Astrocyte (in vitro differentiated cells and primary cell): ENCODE measurements around the gene NAV3. TPM values are rescaled to one million over a fixed set of nuclear protein-coding genes. Genes with fewer than 3 reads are reported as not detected.

Source experiments
- DNase-seq: peaks from one replicate; pipeline ENCODE4 v3.0.0-alpha.2; 2010; ENCODE audit warnings: low read depth
- FAIRE-seq: peaks from 2 replicates; lab custom pipeline; 2011; peaks lifted over from hg19 to GRCh38; lab: Jason Lieb, UNC
- H2AFZ ChIP-seq: 2 replicates; pipeline ENCODE4 v1.6.0; 2012; ENCODE audit warnings: low read depth, low read length, inconsistent platforms
- H3K27ac ChIP-seq: 2 replicates; pipeline ENCODE4 v1.5.1; 2011; ENCODE audit warnings: low read depth, low read length, inconsistent platforms
- H3K27me3 ChIP-seq: 2 replicates; pipeline ENCODE4 v1.6.0; 2011; ENCODE audit warnings: low read length, inconsistent platforms; ENCODE audit not compliant: insufficient read depth
- H3K36me3 ChIP-seq: 2 replicates; pipeline ENCODE4 v1.5.1; 2011; ENCODE audit warnings: low read length, inconsistent platforms; ENCODE audit not compliant: insufficient read depth
- H3K4me1 ChIP-seq: 2 replicates; pipeline ENCODE4 v1.5.1; 2011; ENCODE audit warnings: low read length, inconsistent platforms; ENCODE audit not compliant: insufficient read depth
- H3K4me2 ChIP-seq: 2 replicates; pipeline ENCODE4 v1.6.0; 2012; ENCODE audit warnings: low read length, inconsistent platforms
- H3K4me3 ChIP-seq: 2 replicates; pipeline ENCODE4 v1.5.1; 2011; ENCODE audit warnings: low read depth, mild to moderate bottlenecking, low read length, inconsistent platforms; ENCODE audit not compliant: insufficient read depth
- H3K79me2 ChIP-seq: 2 replicates; pipeline ENCODE4 v1.6.0; 2012; ENCODE audit warnings: mild to moderate bottlenecking, low read length, inconsistent platforms; ENCODE audit not compliant: insufficient read depth
- H3K9ac ChIP-seq: 2 replicates; pipeline ENCODE4 v1.6.0; 2012; ENCODE audit warnings: mild to moderate bottlenecking, low read length, inconsistent platforms
- H3K9me3 ChIP-seq: 2 replicates; pipeline ENCODE4 v1.5.1; 2012; ENCODE audit warnings: low read depth, mild to moderate bottlenecking, low read length, inconsistent platforms; ENCODE audit not compliant: insufficient read depth
- H4K20me1 ChIP-seq: 2 replicates; pipeline ENCODE4 v1.6.0; 2012; ENCODE audit warnings: low read length, inconsistent platforms; ENCODE audit not compliant: insufficient read depth
- H3K27ac Mint-ChIP-seq: one replicate; pipeline ENCODE4 v1.8.0; 2021; ENCODE audit warnings: mild to moderate bottlenecking, mixed read lengths; ENCODE audit not compliant: unreplicated experiment
- H3K27me3 Mint-ChIP-seq: one replicate; pipeline ENCODE4 v1.8.0; 2021; ENCODE audit warnings: low read depth, mixed read lengths; ENCODE audit not compliant: unreplicated experiment
- H3K36me3 Mint-ChIP-seq: one replicate; pipeline ENCODE4 v1.8.0; 2021; ENCODE audit warnings: low read depth, mixed read lengths; ENCODE audit not compliant: unreplicated experiment
- H3K4me1 Mint-ChIP-seq: one replicate; pipeline ENCODE4 v1.8.0; 2021; ENCODE audit warnings: low read depth, mixed read lengths; ENCODE audit not compliant: unreplicated experiment
- H3K4me3 Mint-ChIP-seq: one replicate; pipeline ENCODE4 v1.8.0; 2021; ENCODE audit warnings: mild to moderate bottlenecking, moderate library complexity, mixed read lengths; ENCODE audit not compliant: unreplicated experiment
- H3K9me3 Mint-ChIP-seq: one replicate; pipeline ENCODE4 v1.8.0; 2021; ENCODE audit warnings: mild to moderate bottlenecking, mixed read lengths; ENCODE audit not compliant: unreplicated experiment
- EZH2 ChIP-seq: IDR thresholded peaks from 2 replicates; pipeline ENCODE4 v1.6.1; 2012; ENCODE audit warnings: mild to moderate bottlenecking, low read length, inconsistent platforms; ENCODE audit not compliant: insufficient read depth
- total RNA-seq: library from RNA; stranded (reverse); gene quantifications from 2 replicates; pipeline ENCODE4 v1.2.1, GENCODE V29; 2021
- TF ChIP-seq, protein P1 (sequence below): IDR thresholded peaks from 2 replicates; pipeline ENCODE4 v1.5.1; 2011; ENCODE audit warnings: low read depth, mild to moderate bottlenecking, inconsistent platforms, low read length, moderate library complexity; ENCODE audit not compliant: insufficient read depth

The NAV3 gene
- total RNA-seq, 1 donor from 2014 or later = 24.1 TPM

- H3K9me3 Mint-ChIP-seq = no peaks in the 10 kb centered on the region
- Histone ChIP-seq H3K4me1 (peaks cover 4% of the 10 kb centered on the region), H3K36me3 (no peaks in the 10 kb centered on the region), H3K27me3 (no peaks in the 10 kb centered on the region), H3K9ac (no peak overlapping the region), H3K27ac (no peak overlapping the region), H2AFZ (no peak overlapping the region), H3K9me3 (no peaks in the 10 kb centered on the region), H3K4me3 (no peak overlapping the region), H4K20me1 (no peaks in the 10 kb centered on the region), H3K79me2 (no peaks in the 10 kb centered on the region), H3K4me2 (no peak overlapping the region)
- no peaks in the 10 kb centered on the region for H3K36me3 Mint-ChIP-seq
- peak overlapping the region; percentile 67 for H3K27ac Mint-ChIP-seq
- H3K27me3 Mint-ChIP-seq = no peaks in the 10 kb centered on the region
- peak; percentile 59 for FAIRE-seq
- no peak overlapping the region for H3K4me3 Mint-ChIP-seq
- H3K4me1 Mint-ChIP-seq = peaks cover 26% of the 10 kb centered on the region
- TF ChIP-seq, protein P1, sequence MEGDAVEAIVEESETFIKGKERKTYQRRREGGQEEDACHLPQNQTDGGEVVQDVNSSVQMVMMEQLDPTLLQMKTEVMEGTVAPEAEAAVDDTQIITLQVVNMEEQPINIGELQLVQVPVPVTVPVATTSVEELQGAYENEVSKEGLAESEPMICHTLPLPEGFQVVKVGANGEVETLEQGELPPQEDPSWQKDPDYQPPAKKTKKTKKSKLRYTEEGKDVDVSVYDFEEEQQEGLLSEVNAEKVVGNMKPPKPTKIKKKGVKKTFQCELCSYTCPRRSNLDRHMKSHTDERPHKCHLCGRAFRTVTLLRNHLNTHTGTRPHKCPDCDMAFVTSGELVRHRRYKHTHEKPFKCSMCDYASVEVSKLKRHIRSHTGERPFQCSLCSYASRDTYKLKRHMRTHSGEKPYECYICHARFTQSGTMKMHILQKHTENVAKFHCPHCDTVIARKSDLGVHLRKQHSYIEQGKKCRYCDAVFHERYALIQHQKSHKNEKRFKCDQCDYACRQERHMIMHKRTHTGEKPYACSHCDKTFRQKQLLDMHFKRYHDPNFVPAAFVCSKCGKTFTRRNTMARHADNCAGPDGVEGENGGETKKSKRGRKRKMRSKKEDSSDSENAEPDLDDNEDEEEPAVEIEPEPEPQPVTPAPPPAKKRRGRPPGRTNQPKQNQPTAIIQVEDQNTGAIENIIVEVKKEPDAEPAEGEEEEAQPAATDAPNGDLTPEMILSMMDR = no peak
- no peak for TF ChIP-seq EZH2
- DNase-seq = no peak
Observed at GRCh38 chr12:77923882-77924281, 93.2 kb downstream of the NAV3 start.

DNA sequence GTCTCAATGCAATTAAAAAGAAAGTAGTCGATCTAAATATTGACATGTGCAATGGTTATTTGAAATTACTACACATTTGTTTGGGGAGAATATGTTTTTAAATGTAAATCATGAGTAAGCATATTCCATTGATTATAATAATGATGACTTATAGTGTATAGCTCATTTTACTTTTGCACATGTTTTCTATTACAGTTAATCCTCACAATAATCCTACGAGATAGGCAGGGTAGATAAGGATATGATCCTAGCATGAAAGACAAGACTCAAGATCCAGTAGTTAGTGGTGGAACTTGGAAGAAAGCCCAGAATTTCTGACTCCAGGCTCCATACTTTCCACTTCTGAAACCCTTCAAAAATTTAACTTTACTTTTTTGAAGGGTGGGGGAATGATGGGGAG is 94.0 kb downstream of the NAV3 start:
- no peak overlapping the region for H2AFZ ChIP-seq
- H3K27ac ChIP-seq = no peak overlapping the region
- H3K4me1 ChIP-seq = peaks cover 4% of the 10 kb centered on the region
- peak; percentile 37 for FAIRE-seq
- no peaks in the 10 kb centered on the region for H3K79me2 ChIP-seq
- Mint-ChIP-seq H3K4me1 (peaks cover 26% of the 10 kb centered on the region), H3K9me3 (no peaks in the 10 kb centered on the region), H3K27ac (peak overlapping the region; percentile 88), H3K27me3 (no peaks in the 10 kb centered on the region), H3K4me3 (no peak overlapping the region), H3K36me3 (no peaks in the 10 kb centered on the region)
- H3K9ac ChIP-seq = no peak overlapping the region
- H4K20me1 ChIP-seq = no peaks in the 10 kb centered on the region
- peak; percentile 67 for DNase-seq
- H3K9me3 ChIP-seq = no peaks in the 10 kb centered on the region
- H3K4me2 ChIP-seq = no peak overlapping the region
- H3K4me3 ChIP-seq = no peak overlapping the region
- no peak for TF ChIP-seq EZH2
- TF ChIP-seq, protein P1 = no peak
- H3K36me3 ChIP-seq = no peaks in the 10 kb centered on the region
- H3K27me3 ChIP-seq = no peaks in the 10 kb centered on the region

DNA sequence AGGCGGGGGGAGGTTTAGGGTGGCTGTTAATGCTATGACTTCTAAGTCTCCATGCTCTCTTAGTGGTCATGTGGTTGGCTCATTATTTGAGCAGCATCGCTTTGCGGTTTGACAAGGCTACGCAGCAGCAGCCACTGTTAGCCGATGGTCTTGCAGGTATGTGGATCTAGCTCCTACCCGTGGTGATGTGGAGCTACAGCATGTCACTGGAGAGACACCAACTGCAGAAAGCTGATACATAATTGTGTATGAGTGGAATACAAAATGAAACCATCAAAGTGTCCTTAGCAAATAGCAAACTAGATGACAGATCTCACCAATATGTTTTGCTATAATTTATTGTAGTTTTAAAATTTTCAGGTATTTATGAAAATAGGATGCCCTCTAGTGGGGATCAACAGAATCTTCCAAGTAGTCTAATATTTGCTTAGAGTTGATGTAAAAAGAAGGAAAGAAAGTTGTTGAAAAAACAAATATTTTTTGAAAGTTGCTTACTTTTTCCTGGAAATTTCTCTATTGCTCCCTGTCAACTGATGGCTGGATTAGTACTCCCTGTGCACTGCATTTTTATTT is 94.9 kb downstream of the NAV3 start:
- Histone ChIP-seq H3K9ac (no peak overlapping the region), H3K4me2 (peak overlapping the region; percentile 44), H3K9me3 (no peaks in the 10 kb centered on the region), H3K36me3 (no peaks in the 10 kb centered on the region), H2AFZ (no peak overlapping the region), H4K20me1 (no peaks in the 10 kb centered on the region), H3K79me2 (no peaks in the 10 kb centered on the region), H3K4me3 (no peak overlapping the region), H3K4me1 (peaks cover 4% of the 10 kb centered on the region), H3K27me3 (no peaks in the 10 kb centered on the region), H3K27ac (no peak overlapping the region)
- Mint-ChIP-seq H3K27me3 (no peaks in the 10 kb centered on the region), H3K4me1 (peaks cover 26% of the 10 kb centered on the region), H3K9me3 (no peaks in the 10 kb centered on the region), H3K4me3 (no peak overlapping the region), H3K27ac (peak overlapping the region; percentile 88), H3K36me3 (no peaks in the 10 kb centered on the region)
- TF ChIP-seq EZH2 = no peak
- TF ChIP-seq, protein P1 = peak; percentile 100
- peak; percentile 96 for FAIRE-seq
- peak; percentile 98 for DNase-seq
